ENCODE data around the gene FKBP15.

DNA sequence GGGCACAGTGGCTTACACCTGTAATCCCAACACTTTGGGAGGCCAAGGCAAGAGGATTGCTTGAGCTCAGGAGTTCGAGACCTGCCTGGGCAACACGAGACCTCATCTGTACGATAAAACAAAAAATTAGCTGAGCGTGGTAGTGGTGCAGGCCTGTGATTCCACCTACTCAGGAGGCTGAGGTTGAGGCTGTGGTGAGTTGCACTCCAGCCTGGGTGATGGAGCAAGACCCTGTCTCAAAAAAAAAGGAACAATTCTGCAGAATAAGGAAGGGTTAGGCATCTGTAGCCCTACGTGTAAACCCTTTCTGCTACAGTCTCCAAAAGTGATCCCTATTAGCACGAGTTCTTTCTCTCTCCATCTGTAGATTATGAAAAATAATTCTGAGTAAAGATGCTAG lies 34.4 kb upstream of the FKBP15 start:
- TF ChIP-seq, protein P1, sequence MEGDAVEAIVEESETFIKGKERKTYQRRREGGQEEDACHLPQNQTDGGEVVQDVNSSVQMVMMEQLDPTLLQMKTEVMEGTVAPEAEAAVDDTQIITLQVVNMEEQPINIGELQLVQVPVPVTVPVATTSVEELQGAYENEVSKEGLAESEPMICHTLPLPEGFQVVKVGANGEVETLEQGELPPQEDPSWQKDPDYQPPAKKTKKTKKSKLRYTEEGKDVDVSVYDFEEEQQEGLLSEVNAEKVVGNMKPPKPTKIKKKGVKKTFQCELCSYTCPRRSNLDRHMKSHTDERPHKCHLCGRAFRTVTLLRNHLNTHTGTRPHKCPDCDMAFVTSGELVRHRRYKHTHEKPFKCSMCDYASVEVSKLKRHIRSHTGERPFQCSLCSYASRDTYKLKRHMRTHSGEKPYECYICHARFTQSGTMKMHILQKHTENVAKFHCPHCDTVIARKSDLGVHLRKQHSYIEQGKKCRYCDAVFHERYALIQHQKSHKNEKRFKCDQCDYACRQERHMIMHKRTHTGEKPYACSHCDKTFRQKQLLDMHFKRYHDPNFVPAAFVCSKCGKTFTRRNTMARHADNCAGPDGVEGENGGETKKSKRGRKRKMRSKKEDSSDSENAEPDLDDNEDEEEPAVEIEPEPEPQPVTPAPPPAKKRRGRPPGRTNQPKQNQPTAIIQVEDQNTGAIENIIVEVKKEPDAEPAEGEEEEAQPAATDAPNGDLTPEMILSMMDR (IDR thresholded peaks at IDR 0.05), result no peak
- TF ChIP-seq POLR2A (IDR thresholded peaks at IDR 0.05), result no peak

All from uterus (tissue), 2 donors.